ENCODE results near the gene STX12. TPM values are rescaled to one million over a fixed set of nuclear protein-coding genes. Genes with fewer than 3 reads are reported as not detected.

STX12 gene
- total RNA-seq, 2 experiments from 2014 or later: 19.4 to 22.1 TPM

DNA sequence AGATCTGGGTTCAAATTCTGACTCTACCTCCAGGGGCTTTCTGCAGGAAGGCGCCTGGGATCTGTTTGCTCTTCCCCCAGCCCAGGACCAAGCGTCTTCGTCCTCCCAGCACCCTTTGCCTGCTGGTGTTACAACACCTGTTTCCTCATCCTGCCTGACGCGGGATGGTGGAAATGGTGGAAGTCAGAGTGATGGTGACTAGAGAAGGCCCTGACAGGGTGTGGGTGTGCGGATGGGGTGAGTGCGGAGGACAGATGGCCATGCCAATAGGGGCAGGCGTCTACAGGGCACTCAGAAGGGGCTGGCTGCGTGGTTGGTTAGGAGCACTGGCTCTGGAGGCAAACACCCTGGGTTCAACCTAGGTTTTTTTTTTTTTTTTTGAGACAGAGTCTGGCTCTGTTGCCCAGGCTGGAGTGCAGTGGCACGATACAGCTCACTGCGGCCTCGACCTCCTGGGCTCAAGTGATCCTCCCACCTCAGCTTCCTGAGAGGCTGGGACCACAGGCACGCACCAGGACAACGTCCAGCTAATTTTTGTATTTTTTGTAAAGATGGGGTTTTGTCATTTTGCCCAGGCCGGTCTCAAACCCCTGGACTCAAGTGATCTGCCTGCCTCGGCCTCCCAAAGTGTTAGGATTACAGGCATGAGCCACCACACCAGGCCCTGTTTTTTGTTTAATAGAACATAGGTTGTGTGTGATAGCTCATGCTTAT, 100.8 kb downstream of the STX12 start:
- intact Hi-C loops (cut with micrococcal nuclease): no loop called here
- H3K27ac Mint-ChIP-seq: peak overlapping the region; percentile 75
- POLR2A ChIA-PET: interaction anchor here (0.6 kb wide), 1 partner anchor 106 kb away, joined by 5 read pairs; no protein-coding TSS in a partner anchor
- H3K4me3 Mint-ChIP-seq: peak overlapping the region; percentile 88
- H3K27me3 Mint-ChIP-seq: no peaks in the 10 kb centered on the region
- peaks cover 1% of the 10 kb centered on the region for H3K36me3 Mint-ChIP-seq (ENCODE audit: low read depth)
- CTCF ChIA-PET: interaction anchor here (1.0 to 2.8 kb wide), 3 partner anchors 12 to 43 kb away, joined by 3 to 11 read pairs (median 6); partner anchors contain the start of gene PPP1R8
- peaks cover 36% of the 10 kb centered on the region for H3K4me1 Mint-ChIP-seq (ENCODE audit: low read depth)
- no peak for ATAC-seq
- no peak for DNase-seq
- TF ChIP-seq, protein P1, sequence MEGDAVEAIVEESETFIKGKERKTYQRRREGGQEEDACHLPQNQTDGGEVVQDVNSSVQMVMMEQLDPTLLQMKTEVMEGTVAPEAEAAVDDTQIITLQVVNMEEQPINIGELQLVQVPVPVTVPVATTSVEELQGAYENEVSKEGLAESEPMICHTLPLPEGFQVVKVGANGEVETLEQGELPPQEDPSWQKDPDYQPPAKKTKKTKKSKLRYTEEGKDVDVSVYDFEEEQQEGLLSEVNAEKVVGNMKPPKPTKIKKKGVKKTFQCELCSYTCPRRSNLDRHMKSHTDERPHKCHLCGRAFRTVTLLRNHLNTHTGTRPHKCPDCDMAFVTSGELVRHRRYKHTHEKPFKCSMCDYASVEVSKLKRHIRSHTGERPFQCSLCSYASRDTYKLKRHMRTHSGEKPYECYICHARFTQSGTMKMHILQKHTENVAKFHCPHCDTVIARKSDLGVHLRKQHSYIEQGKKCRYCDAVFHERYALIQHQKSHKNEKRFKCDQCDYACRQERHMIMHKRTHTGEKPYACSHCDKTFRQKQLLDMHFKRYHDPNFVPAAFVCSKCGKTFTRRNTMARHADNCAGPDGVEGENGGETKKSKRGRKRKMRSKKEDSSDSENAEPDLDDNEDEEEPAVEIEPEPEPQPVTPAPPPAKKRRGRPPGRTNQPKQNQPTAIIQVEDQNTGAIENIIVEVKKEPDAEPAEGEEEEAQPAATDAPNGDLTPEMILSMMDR (IDR thresholded peaks at IDR 0.05): no peak
- no peaks in the 10 kb centered on the region for H3K9me3 Mint-ChIP-seq

Other genes with a start within 250 kb of the STX12 start
- gene AHDC1, start 169.1 kb upstream of the STX12 start, total RNA-seq: 10 to 100 TPM; 26.3 to 27.6 TPM
- gene FGR, start 138.0 kb upstream of the STX12 start, total RNA-seq: under 1 TPM; 0.51 to 0.56 TPM
- gene IFI6, start 101.0 kb upstream of the STX12 start, total RNA-seq: 10 to 100 TPM; 31.6 to 32.1 TPM
- 1 to 10 TPM; 6.9 to 7.9 TPM for gene FAM76A, start 47.3 kb upstream of the STX12 start, total RNA-seq
- gene PPP1R8, start 57.6 kb downstream of the STX12 start, total RNA-seq: 10 to 100 TPM; 50.2 to 54.4 TPM
- gene THEMIS2, start 99.3 kb downstream of the STX12 start, total RNA-seq: 10 to 100 TPM; 13.8 to 16.0 TPM
- 10 to 100 TPM; 61.6 to 67.2 TPM for gene RPA2, start 141.4 kb downstream of the STX12 start, total RNA-seq
- gene SMPDL3B, start 161.8 kb downstream of the STX12 start, total RNA-seq: under 1 TPM; 0.27 to 0.38 TPM
- gene XKR8, start 186.8 kb downstream of the STX12 start, total RNA-seq: 1 to 10 TPM; 3.4 to 3.6 TPM